Neural crest cell (in vitro differentiated cells): ENCODE measurements around the gene ANKH. TPM values are rescaled to one million over a fixed set of nuclear protein-coding genes. Genes with fewer than 3 reads are reported as not detected.

Experiments used
- DNase-seq: peaks from one replicate; pipeline ENCODE4 v3.0.0; 2021; ENCODE audit warnings: low read depth, mixed read lengths, low spot score
- H3K27ac Mint-ChIP-seq: one replicate; pipeline ENCODE4 v1.8.0; 2021; ENCODE audit warnings: mild to moderate bottlenecking, mixed read lengths; ENCODE audit not compliant: unreplicated experiment
- H3K27me3 Mint-ChIP-seq: 2 replicates; pipeline ENCODE4 v1.8.0; 2021; ENCODE audit warnings: low read depth, mild to moderate bottlenecking, mixed read lengths
- H3K36me3 Mint-ChIP-seq: 2 replicates; pipeline ENCODE4 v1.8.0; 2021; ENCODE audit warnings: low read depth, mild to moderate bottlenecking, mixed read lengths
- H3K4me1 Mint-ChIP-seq: 2 replicates; pipeline ENCODE4 v1.8.0; 2021; ENCODE audit warnings: mixed read lengths
- H3K4me3 Mint-ChIP-seq: one replicate; pipeline ENCODE4 v1.8.0; 2021; ENCODE audit warnings: mild to moderate bottlenecking, mixed read lengths
- H3K9me3 Mint-ChIP-seq: 2 replicates; pipeline ENCODE4 v1.8.0; 2021; ENCODE audit warnings: mixed read lengths
- CTCF ChIP-seq: fragments of 200-600 bp; sonication (generic); conservative IDR thresholded peaks from 2 replicates; pipeline ENCODE4 v1.5.0; 2021; ENCODE audit warnings: antibody characterized with exemption, mild to moderate bottlenecking
- total RNA-seq: library from RNA; stranded (reverse); gene quantifications from 2 replicates; pipeline ENCODE4 v1.2.1, GENCODE V29; 2021

The ANKH gene
- total RNA-seq, 1 donor from 2014 or later, result 28.6 TPM

GRCh38 chr5:14733661-14734060 lies 137.9 kb downstream of the ANKH start:
- H3K4me3 Mint-ChIP-seq, result no peak overlapping the region
- no peak overlapping the region for H3K27ac Mint-ChIP-seq
- H3K9me3 Mint-ChIP-seq, result no peaks in the 10 kb centered on the region
- no peak for TF ChIP-seq CTCF
- H3K36me3 Mint-ChIP-seq, result peaks cover 11% of the 10 kb centered on the region
- no peaks in the 10 kb centered on the region for H3K27me3 Mint-ChIP-seq
- H3K4me1 Mint-ChIP-seq, result peaks cover 70% of the 10 kb centered on the region
- DNase-seq, result no peak

- TF ChIP-seq CTCF, result no peak
- Mint-ChIP-seq H3K27me3 (no peaks in the 10 kb centered on the region), H3K9me3 (no peaks in the 10 kb centered on the region), H3K27ac (peak overlapping the region; percentile 68), H3K4me1 (peaks cover 70% of the 10 kb centered on the region), H3K36me3 (peaks cover 11% of the 10 kb centered on the region), H3K4me3 (peak overlapping the region; percentile 29)
- DNase-seq, result no peak
Observed at GRCh38 chr5:14732991-14733390, 138.6 kb downstream of the ANKH start.

- Mint-ChIP-seq H3K27me3 (no peaks in the 10 kb centered on the region), H3K9me3 (no peaks in the 10 kb centered on the region), H3K36me3 (peaks cover 9% of the 10 kb centered on the region), H3K4me3 (no peak overlapping the region), H3K4me1 (peaks cover 77% of the 10 kb centered on the region), H3K27ac (peak overlapping the region; percentile 1)
- TF ChIP-seq CTCF, result no peak
- no peak for DNase-seq
Observed at GRCh38 chr5:14730881-14731280, 140.7 kb downstream of the ANKH start.

GRCh38 chr5:14730466-14730865 lies 141.1 kb downstream of the ANKH start:
- Mint-ChIP-seq H3K36me3 (peaks cover 10% of the 10 kb centered on the region), H3K27me3 (no peaks in the 10 kb centered on the region), H3K4me1 (peaks cover 74% of the 10 kb centered on the region), H3K4me3 (no peak overlapping the region), H3K27ac (no peak overlapping the region), H3K9me3 (no peaks in the 10 kb centered on the region)
- no peak for DNase-seq
- TF ChIP-seq CTCF, result no peak

GRCh38 chr5:14729448-14730385 lies 141.9 kb downstream of the ANKH start:
- TF ChIP-seq CTCF, result no peak
- Mint-ChIP-seq H3K27ac (no peak overlapping the region), H3K9me3 (no peaks in the 10 kb centered on the region), H3K27me3 (no peaks in the 10 kb centered on the region), H3K4me1 (peaks cover 70% of the 10 kb centered on the region), H3K36me3 (peaks cover 13% of the 10 kb centered on the region), H3K4me3 (peak overlapping the region; percentile 66)
- DNase-seq, result no peak
